ENCODE data around the gene NELL1.

Gene NELL1

GRCh38 chr11:21546703-21547102 lies 877.3 kb downstream of the NELL1 start:
- no peak for DNase-seq (ENCODE audit: low read depth in 2 of 3, low spot score in 1 of 3)

GRCh38 chr11:21552911-21553310 lies 883.5 kb downstream of the NELL1 start:
- no peak for DNase-seq (ENCODE audit: low read depth in 2 of 3, low spot score in 1 of 3)

- DNase-seq (ENCODE audit: low read depth in 2 of 3, low spot score in 1 of 3), result no peak
These were observed 884.4 kb downstream of the NELL1 start for GRCh38 chr11:21553795-21554194.

- no peak for DNase-seq (ENCODE audit: low read depth in 2 of 3, low spot score in 1 of 3)
These were observed 884.9 kb downstream of the NELL1 start for GRCh38 chr11:21554284-21554683.

- no peak for DNase-seq (ENCODE audit: low read depth in 2 of 3, low spot score in 1 of 3)
These were observed 887.5 kb downstream of the NELL1 start for GRCh38 chr11:21556926-21557325.

GRCh38 chr11:21560466-21560975 lies 891.1 kb downstream of the NELL1 start:
- no peak for DNase-seq (ENCODE audit: low read depth in 2 of 3, low spot score in 1 of 3)

- DNase-seq (ENCODE audit: low read depth in 2 of 3, low spot score in 1 of 3), result no peak
These were observed 892.2 kb downstream of the NELL1 start for GRCh38 chr11:21561581-21561980.

GRCh38 chr11:21564095-21564494 lies 894.7 kb downstream of the NELL1 start:
- no peak for DNase-seq (ENCODE audit: low read depth in 2 of 3, low spot score in 1 of 3)

GRCh38 chr11:21564833-21565682 lies 895.7 kb downstream of the NELL1 start:
- DNase-seq (ENCODE audit: low read depth in 2 of 3, low spot score in 1 of 3), result no peak

- DNase-seq (ENCODE audit: low read depth in 2 of 3, low spot score in 1 of 3), result no peak
These were observed 897.2 kb downstream of the NELL1 start for GRCh38 chr11:21566521-21567117.

- DNase-seq (ENCODE audit: low read depth in 2 of 3, low spot score in 1 of 3), result no peak
These were observed 898.4 kb downstream of the NELL1 start for GRCh38 chr11:21567645-21568290.

GRCh38 chr11:21572210-21572609 lies 902.8 kb downstream of the NELL1 start:
- no peak for DNase-seq (ENCODE audit: low read depth in 2 of 3, low spot score in 1 of 3)

- no peak for DNase-seq (ENCODE audit: low read depth in 2 of 3, low spot score in 1 of 3)
These were observed 913.4 kb downstream of the NELL1 start for GRCh38 chr11:21582791-21583190.

GRCh38 chr11:21588754-21589153 lies 919.4 kb downstream of the NELL1 start:
- DNase-seq (ENCODE audit: low read depth in 2 of 3, low spot score in 1 of 3), result no peak

GRCh38 chr11:21602699-21603098 lies 933.3 kb downstream of the NELL1 start:
- DNase-seq (ENCODE audit: low read depth in 2 of 3, low spot score in 1 of 3), result no peak

GRCh38 chr11:21603886-21604285 lies 934.5 kb downstream of the NELL1 start:
- no peak for DNase-seq (ENCODE audit: low read depth in 2 of 3, low spot score in 1 of 3)

GRCh38 chr11:21604564-21604963 lies 935.2 kb downstream of the NELL1 start:
- no peak for DNase-seq (ENCODE audit: low read depth in 2 of 3, low spot score in 1 of 3)

GRCh38 chr11:21612326-21612725 lies 942.9 kb downstream of the NELL1 start:
- no peak for DNase-seq (ENCODE audit: low read depth in 2 of 3, low spot score in 1 of 3)

- DNase-seq (ENCODE audit: low read depth in 2 of 3, low spot score in 1 of 3), result no peak
These were observed 945.6 kb downstream of the NELL1 start for GRCh38 chr11:21614961-21615360.

- DNase-seq (ENCODE audit: low read depth in 2 of 3, low spot score in 1 of 3), result no peak
These were observed 946.6 kb downstream of the NELL1 start for GRCh38 chr11:21615955-21616371.

- DNase-seq (ENCODE audit: low read depth in 2 of 3, low spot score in 1 of 3), result no peak
These were observed 953.2 kb downstream of the NELL1 start for GRCh38 chr11:21622566-21622965.

GRCh38 chr11:21622995-21623394 lies 953.6 kb downstream of the NELL1 start:
- DNase-seq (ENCODE audit: low read depth in 2 of 3, low spot score in 1 of 3), result no peak
